Caco-2 (cell line): ENCODE measurements around the gene SHF. TPM values are rescaled to one million over a fixed set of nuclear protein-coding genes. Genes with fewer than 3 reads are reported as not detected.
A peak's percentile ranks its signal among the peaks of the same experiment; 100 is the strongest.

Experiments used
- BruUV-seq: library from RNA; stranded (reverse); fragments of 400-500 nt; replicated peaks from 2 replicates; lab custom pipeline; 2021; lab: Mats Ljungman, UMichigan
- CTCF ChIA-PET: fragments of 300-600 bp; sonication (Branson Sonifier 250); formaldehyde crosslinking; loops from one replicate; lab custom pipeline; 2022; ENCODE audit warnings: antibody characterized with exemption; lab: Charles Lee
- POLR2A ChIA-PET: fragments of 300-600 bp; sonication (Branson Sonifier 250); formaldehyde crosslinking; loops from one replicate; lab custom pipeline; 2022; ENCODE audit warnings: antibody characterized with exemption; lab: Charles Lee
- DNase-seq, 2 experiments: peaks; one replicate each; pipeline versions ENCODE4 v3.0.0 to v3.0.0-alpha.2; 2020 to 2022
- H3K27me3 ChIP-seq: replicated peaks from 2 replicates; pipeline ENCODE4 v1.6.0; 2011; ENCODE audit warnings: low read length; ENCODE audit not compliant: control insufficient read depth, insufficient read depth
- H3K36me3 ChIP-seq: 2 replicates; pipeline ENCODE4 v1.5.1; 2011; ENCODE audit warnings: low read length; ENCODE audit not compliant: control insufficient read depth, insufficient read depth
- H3K4me1 ChIP-seq: fragments of 250-450 bp; sonication (Bioruptor Pico); 2 replicates; pipeline ENCODE4 v1.5.1; 2020; ENCODE audit warnings: mild to moderate bottlenecking
- H3K4me3 ChIP-seq: 2 replicates; pipeline ENCODE4 v1.5.1; 2011; ENCODE audit warnings: low read depth, mild to moderate bottlenecking, control low read depth, low read length
- H3K9me3 ChIP-seq: fragments of 250-450 bp; sonication (Bioruptor Pico); 2 replicates; pipeline ENCODE4 v1.5.1; 2020; ENCODE audit warnings: mild to moderate bottlenecking, moderate library complexity
- H3K27ac Mint-ChIP-seq: one replicate; pipeline ENCODE4 v1.8.0; 2022; ENCODE audit warnings: mixed read lengths; ENCODE audit not compliant: unreplicated experiment
- H3K27me3 Mint-ChIP-seq: one replicate; pipeline ENCODE4 v1.8.0; 2022; ENCODE audit warnings: mixed read lengths; ENCODE audit not compliant: insufficient read depth, unreplicated experiment
- H3K36me3 Mint-ChIP-seq: one replicate; pipeline ENCODE4 v1.8.0; 2022; ENCODE audit warnings: mild to moderate bottlenecking, mixed read lengths; ENCODE audit not compliant: insufficient read depth, unreplicated experiment
- H3K4me1 Mint-ChIP-seq: one replicate; pipeline ENCODE4 v1.8.0; 2022; ENCODE audit warnings: low read depth, mixed read lengths; ENCODE audit not compliant: unreplicated experiment
- H3K4me3 Mint-ChIP-seq: one replicate; pipeline ENCODE4 v1.8.0; 2022; ENCODE audit warnings: mild to moderate bottlenecking, moderate library complexity, mixed read lengths; ENCODE audit not compliant: unreplicated experiment
- H3K9me3 Mint-ChIP-seq: one replicate; pipeline ENCODE4 v1.8.0; 2022; ENCODE audit warnings: mixed read lengths; ENCODE audit not compliant: unreplicated experiment
- intact Hi-C: fragments of 100-400 bp; cut with micrococcal nuclease; formaldehyde crosslinking; loops from one replicate; pipeline ENCODE4 v1.10.0; 2022; ENCODE audit not compliant: unreplicated experiment
- total RNA-seq: library from RNA; stranded (reverse); gene quantifications from 2 replicates; pipeline ENCODE4 v1.2.3, GENCODE V29; 2022
- TF ChIP-seq, protein P1 (sequence below), 2 experiments: fragments of 200-600 bp in 1 of 2; IDR thresholded peaks; 1 replicate in 1 of 2; 2 replicates in 1 of 2; pipeline versions ENCODE4 v1.5.1 to v1.8.0; 2011 to 2022; ENCODE audit warnings: antibody characterized with exemption in 1 of 2, control low read depth in 1 of 2, inconsistent platforms in 1 of 2, low read depth in 1 of 2, low read length in 1 of 2, mild to moderate bottlenecking in 1 of 2, moderate library complexity in 1 of 2; ENCODE audit not compliant: insufficient read depth in 1 of 2, severe bottlenecking in 1 of 2, unreplicated experiment in 1 of 2

Gene SHF
- total RNA-seq, 1 experiment from 2014 or later: 11.9 TPM

DNA sequence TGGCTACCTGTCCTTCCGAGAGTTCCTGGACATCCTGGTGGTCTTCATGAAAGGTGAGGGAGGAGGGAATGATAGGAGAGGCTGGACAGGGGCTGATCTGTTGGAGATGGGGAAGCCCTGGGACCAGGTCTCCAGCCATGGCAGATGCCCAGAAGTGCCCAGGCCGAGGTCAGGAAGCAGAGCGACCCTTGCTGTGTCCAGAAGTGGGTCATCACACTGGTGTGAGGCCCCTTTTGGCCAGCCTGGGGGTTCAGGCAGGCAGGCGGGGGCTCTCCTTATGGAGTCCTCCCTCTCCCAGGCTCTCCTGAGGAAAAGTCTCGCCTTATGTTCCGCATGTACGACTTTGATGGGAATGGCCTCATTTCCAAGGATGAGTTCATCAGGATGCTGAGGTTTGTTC lies 40.2 kb downstream of the SHF start:
- BruUV-seq: no TSS peak
- Mint-ChIP-seq H3K4me1 (peaks cover 6% of the 10 kb centered on the region), H3K27me3 (no peaks in the 10 kb centered on the region), H3K4me3 (no peak overlapping the region), H3K27ac (peak overlapping the region; percentile 32), H3K36me3 (no peaks in the 10 kb centered on the region), H3K9me3 (no peaks in the 10 kb centered on the region)
- TF ChIP-seq, protein P1, sequence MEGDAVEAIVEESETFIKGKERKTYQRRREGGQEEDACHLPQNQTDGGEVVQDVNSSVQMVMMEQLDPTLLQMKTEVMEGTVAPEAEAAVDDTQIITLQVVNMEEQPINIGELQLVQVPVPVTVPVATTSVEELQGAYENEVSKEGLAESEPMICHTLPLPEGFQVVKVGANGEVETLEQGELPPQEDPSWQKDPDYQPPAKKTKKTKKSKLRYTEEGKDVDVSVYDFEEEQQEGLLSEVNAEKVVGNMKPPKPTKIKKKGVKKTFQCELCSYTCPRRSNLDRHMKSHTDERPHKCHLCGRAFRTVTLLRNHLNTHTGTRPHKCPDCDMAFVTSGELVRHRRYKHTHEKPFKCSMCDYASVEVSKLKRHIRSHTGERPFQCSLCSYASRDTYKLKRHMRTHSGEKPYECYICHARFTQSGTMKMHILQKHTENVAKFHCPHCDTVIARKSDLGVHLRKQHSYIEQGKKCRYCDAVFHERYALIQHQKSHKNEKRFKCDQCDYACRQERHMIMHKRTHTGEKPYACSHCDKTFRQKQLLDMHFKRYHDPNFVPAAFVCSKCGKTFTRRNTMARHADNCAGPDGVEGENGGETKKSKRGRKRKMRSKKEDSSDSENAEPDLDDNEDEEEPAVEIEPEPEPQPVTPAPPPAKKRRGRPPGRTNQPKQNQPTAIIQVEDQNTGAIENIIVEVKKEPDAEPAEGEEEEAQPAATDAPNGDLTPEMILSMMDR (IDR thresholded peaks at IDR 0.05; ENCODE audit: insufficient read depth in 1 of 2, low read depth in 1 of 2, low read length in 1 of 2, severe bottlenecking in 1 of 2, unreplicated experiment in 1 of 2): no peak
- CTCF ChIA-PET: interaction anchor here (1.0 kb wide), 1 partner anchor 30 kb away, joined by 3 read pairs; no protein-coding TSS in a partner anchor
- DNase-seq: no peak
- H3K4me3 ChIP-seq: no peak overlapping the region
- peaks cover 5% of the 10 kb centered on the region; the same call in 1 of the 2 replicates for H3K4me1 ChIP-seq
- H3K9me3 ChIP-seq: no peaks in the 10 kb centered on the region
- POLR2A ChIA-PET: interaction anchor here (1.0 kb wide), 1 partner anchor 29 kb away, joined by 4 read pairs; no protein-coding TSS in a partner anchor
- H3K36me3 ChIP-seq: no peaks in the 10 kb centered on the region
- no peaks in the 10 kb centered on the region for H3K27me3 ChIP-seq
- intact Hi-C loops: no loop called here

DNA sequence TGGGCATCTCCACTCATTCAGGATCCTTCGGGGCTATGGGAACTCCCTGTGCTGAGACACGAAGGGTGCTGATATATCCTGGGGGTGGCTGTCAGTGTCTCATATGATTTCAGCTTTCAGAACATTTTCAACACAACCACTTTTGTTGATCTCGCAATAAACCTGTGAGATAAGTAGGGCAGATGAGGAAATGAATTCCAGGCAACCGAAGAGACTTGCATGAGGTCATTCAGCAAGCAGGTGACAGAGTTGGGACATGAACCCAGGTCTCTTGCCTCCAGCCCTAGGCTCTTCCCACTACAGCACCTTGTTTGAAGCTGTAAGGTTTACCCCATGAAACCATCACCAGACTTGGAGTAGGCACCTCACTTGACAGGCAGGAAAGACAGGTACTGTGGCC lies 41.4 kb downstream of the SHF start:
- Mint-ChIP-seq H3K27me3 (no peaks in the 10 kb centered on the region), H3K4me1 (peaks cover 6% of the 10 kb centered on the region), H3K9me3 (no peaks in the 10 kb centered on the region), H3K27ac (no peak overlapping the region), H3K4me3 (no peak overlapping the region), H3K36me3 (no peaks in the 10 kb centered on the region)
- TF ChIP-seq, protein P1 (IDR thresholded peaks at IDR 0.05; ENCODE audit: insufficient read depth in 1 of 2, low read depth in 1 of 2, low read length in 1 of 2, severe bottlenecking in 1 of 2, unreplicated experiment in 1 of 2): no peak
- no peak for DNase-seq
- H3K4me3 ChIP-seq: no peak overlapping the region
- ChIA-PET CTCF (interaction anchor here (1.0 kb wide), 1 partner anchor 28 kb away, joined by 3 read pairs; no protein-coding TSS in a partner anchor), POLR2A (interaction anchor here (1.0 kb wide), 1 partner anchor 28 kb away, joined by 4 read pairs; no protein-coding TSS in a partner anchor)
- BruUV-seq: no TSS peak
- no peaks in the 10 kb centered on the region for H3K27me3 ChIP-seq
- intact Hi-C loops: no loop called here
- H3K4me1 ChIP-seq: peaks cover 5% of the 10 kb centered on the region; the same call in 1 of the 2 replicates
- no peaks in the 10 kb centered on the region for H3K9me3 ChIP-seq
- no peaks in the 10 kb centered on the region for H3K36me3 ChIP-seq

GRCh38 chr15:45144775-45145174 lies 43.0 kb downstream of the SHF start:
- no peaks in the 10 kb centered on the region for H3K27me3 Mint-ChIP-seq

More at GRCh38 chr15:45144775-45145174, 43.0 kb downstream of the SHF start:
- DNase-seq: no peak
- intact Hi-C loops: no loop called here
- BruUV-seq: no TSS peak
- no peak overlapping the region for H3K27ac Mint-ChIP-seq
- H3K36me3 Mint-ChIP-seq: no peaks in the 10 kb centered on the region
- TF ChIP-seq, protein P1 (IDR thresholded peaks at IDR 0.05; ENCODE audit: insufficient read depth in 1 of 2, low read depth in 1 of 2, low read length in 1 of 2, severe bottlenecking in 1 of 2, unreplicated experiment in 1 of 2): no peak
- peaks cover 6% of the 10 kb centered on the region for H3K4me1 Mint-ChIP-seq
- Histone ChIP-seq H3K27me3 (no peaks in the 10 kb centered on the region), H3K4me3 (no peak overlapping the region), H3K9me3 (no peaks in the 10 kb centered on the region), H3K4me1 (peaks cover 5% of the 10 kb centered on the region; the same call in 1 of the 2 replicates), H3K36me3 (no peaks in the 10 kb centered on the region)
- no peak overlapping the region for H3K4me3 Mint-ChIP-seq
- ChIA-PET CTCF (interaction anchor here (0.8 kb wide), 1 partner anchor 19 kb away, joined by 3 read pairs; no protein-coding TSS in a partner anchor), POLR2A (no interaction called here)
- no peaks in the 10 kb centered on the region for H3K9me3 Mint-ChIP-seq
